ENCODE results near the gene SURF2. TPM values are rescaled to one million over a fixed set of nuclear protein-coding genes. Genes with fewer than 3 reads are reported as not detected.
"Not testable (repeated sequence)": the region's sequence is repeated elsewhere in the genome, so short reads cannot be mapped to it uniquely, and the experiment has no call there.

Gene SURF2
- total RNA-seq, 4 donors from 2014 or later = 8.4 to 25.5 (median 13.4) TPM

DNA sequence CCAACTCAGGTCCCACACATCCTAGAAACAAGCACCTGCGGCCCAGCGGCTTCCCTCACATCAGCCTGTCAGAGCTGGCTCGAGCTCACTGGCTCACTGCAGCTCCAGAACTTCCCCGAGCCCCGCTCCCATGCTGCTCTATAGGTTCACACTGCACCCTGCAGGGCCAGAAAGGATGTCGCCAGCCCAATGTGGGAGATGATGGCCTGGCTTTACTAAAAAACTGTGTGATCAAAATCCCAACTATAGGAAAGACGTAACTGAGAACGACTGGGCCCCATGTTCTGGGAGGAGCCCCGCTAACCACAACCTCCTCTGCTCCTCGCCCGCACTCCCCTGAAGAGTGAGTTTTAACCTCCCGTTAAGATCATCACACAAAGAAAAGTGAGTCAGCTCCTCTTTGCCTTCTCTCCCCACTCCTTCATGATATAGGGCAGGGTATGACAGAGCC, 14.9 kb downstream of the SURF2 start:
- ATAC-seq (ENCODE audit: low FRiP score) (no peak), DNase-seq (ENCODE audit: low spot score) (no peak)
- TF ChIP-seq, protein P1, sequence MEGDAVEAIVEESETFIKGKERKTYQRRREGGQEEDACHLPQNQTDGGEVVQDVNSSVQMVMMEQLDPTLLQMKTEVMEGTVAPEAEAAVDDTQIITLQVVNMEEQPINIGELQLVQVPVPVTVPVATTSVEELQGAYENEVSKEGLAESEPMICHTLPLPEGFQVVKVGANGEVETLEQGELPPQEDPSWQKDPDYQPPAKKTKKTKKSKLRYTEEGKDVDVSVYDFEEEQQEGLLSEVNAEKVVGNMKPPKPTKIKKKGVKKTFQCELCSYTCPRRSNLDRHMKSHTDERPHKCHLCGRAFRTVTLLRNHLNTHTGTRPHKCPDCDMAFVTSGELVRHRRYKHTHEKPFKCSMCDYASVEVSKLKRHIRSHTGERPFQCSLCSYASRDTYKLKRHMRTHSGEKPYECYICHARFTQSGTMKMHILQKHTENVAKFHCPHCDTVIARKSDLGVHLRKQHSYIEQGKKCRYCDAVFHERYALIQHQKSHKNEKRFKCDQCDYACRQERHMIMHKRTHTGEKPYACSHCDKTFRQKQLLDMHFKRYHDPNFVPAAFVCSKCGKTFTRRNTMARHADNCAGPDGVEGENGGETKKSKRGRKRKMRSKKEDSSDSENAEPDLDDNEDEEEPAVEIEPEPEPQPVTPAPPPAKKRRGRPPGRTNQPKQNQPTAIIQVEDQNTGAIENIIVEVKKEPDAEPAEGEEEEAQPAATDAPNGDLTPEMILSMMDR (IDR thresholded peaks at IDR 0.05) = no peak

DNA sequence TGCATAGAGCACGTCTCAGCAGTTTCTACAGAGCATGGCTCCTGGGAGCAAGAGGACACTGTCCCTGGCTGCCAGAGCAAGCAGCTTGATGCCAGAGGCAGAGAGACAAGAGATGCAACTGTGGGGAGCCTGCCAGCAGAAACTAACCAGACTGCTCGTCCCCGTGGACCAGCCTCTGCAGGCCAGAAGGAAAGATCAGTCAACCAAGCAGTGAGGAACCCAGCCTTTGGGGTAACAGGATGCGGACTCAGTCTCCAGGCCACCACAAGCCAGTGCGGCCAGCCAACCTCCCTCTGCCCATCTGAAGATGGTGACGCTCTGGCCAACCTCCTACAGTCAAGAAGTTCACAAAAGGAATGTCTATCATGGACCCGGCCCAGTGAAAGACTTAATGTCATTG, 15.8 kb downstream of the SURF2 start:
- TF ChIP-seq, protein P1 (IDR thresholded peaks at IDR 0.05) = no peak
- DNase-seq (ENCODE audit: low spot score) (no peak), ATAC-seq (ENCODE audit: low FRiP score) (no peak)

DNA sequence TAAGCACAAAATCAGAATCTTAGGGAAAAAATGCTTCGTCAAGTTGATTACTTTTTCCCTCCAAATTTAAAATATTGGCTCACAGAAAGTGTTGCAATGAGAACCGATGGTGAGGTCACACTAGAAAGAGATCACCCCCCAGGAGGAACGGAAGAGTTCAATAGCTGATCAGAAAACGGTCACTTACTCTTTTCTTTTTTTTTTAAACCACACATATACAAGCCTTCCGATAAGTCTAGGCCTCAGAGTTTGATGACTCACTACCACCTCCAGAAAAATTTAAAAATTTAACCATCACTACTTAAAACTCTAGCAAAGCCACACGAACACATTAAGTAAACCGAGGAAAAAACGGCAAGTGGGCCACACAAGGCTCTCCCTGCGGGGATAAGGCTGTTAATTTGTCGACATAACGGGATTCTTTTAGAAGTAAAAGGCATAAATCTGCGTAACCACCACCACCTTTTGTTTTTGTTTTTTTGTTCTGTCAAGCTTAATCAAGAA, 18.3 kb downstream of the SURF2 start:
- ATAC-seq (ENCODE audit: low FRiP score) (no peak), DNase-seq (ENCODE audit: low spot score) (no peak)
- TF ChIP-seq, protein P1 (IDR thresholded peaks at IDR 0.05) = no peak

DNA sequence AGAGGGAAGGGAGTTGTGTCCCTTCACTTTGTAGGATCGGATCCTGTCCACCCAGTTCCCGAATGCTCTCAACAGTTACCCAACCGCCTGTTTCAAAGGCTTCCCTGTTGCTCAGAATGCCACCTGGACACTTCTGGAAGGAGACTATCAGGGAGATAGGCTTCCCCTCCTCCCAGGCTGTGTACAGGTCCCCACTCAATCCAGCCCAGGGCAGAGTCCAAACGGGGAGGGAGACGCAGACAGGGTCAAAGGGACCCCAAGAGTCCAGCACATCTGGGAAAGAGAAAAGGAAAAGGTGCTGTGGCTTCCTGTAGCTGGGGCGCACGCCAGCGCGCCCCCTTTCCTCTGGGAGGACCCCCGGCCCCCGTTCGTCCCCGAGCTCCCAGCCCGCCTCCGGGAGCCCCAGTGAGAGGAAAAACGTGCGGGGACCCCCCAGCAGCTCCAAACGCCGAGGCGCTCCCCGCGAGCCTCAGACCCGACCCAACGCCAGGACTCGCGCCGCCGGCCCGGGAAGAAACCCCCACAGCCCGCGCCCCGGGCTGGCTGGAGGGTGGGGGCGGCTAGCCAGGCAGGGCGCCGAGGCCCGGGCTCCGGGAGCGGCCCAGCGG, 18.9 kb downstream of the SURF2 start:
- TF ChIP-seq, protein P1 (IDR thresholded peaks at IDR 0.05) = no peak
- ATAC-seq (ENCODE audit: low FRiP score) = no peak
- no peak for DNase-seq (ENCODE audit: low spot score)

DNA sequence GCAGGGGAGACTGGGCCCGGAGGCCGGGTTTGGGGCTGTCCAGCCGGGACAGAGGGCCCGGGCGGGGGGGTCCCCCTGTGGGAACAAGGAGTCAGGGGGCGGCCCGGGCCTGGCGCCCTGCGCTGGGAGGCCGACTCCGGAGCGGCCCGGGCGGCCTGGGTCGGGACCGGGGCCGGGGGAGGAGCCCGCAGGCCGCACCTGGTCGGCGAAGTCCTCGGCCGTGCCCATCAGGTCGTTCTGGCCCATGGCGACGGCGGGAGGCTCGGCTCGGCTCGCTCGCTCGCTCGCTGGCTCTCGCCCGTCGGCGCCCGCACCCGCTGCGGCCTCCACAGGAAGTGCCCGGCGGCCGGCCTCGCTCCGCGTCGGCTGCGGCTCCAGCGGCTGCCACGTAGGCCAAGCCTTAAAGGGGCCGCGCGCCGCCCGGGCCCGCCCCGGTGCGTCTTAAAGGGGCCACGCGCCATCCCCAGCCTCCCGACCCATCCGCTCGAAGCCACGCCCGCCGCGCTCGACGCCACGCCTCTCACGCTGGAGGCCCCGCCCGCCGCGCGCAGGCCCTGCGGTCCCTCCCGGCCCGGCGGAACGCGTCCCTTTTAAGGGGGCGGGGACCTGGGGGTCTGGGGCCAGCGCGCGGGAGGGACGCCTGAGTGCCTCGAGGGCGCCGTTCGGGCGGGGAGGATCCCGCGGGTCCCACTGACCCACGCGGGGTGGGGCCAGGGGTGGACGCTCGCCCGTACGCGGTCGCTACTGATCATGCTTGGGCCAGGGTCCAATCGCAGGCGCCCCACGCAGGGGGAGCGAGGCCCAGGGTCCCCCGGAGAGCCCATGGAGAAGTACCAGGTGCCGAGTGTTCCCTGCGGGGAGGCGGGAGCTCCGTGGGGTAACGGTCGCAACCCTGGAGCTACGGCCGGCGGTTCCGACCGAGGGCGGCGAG, 19.6 kb downstream of the SURF2 start, which contains the start of the genes STKLD1 and SURF4:
Gene STKLD1 (plus strand): TSS at position 643 of the 931 bp plus-strand sequence. CDS start 108 bp downstream, at position 751.
Gene SURF4 (minus strand): TSS at position 337 of the 931 bp plus-strand sequence. CDS start 91 bp downstream, at position 246.
- DNase-seq (ENCODE audit: low spot score) = peak; percentile 80
- TF ChIP-seq, protein P1 (IDR thresholded peaks at IDR 0.05) = peak in 1 of 3 donors; percentile 5
- ATAC-seq (ENCODE audit: low FRiP score) = peak; percentile 97

DNA sequence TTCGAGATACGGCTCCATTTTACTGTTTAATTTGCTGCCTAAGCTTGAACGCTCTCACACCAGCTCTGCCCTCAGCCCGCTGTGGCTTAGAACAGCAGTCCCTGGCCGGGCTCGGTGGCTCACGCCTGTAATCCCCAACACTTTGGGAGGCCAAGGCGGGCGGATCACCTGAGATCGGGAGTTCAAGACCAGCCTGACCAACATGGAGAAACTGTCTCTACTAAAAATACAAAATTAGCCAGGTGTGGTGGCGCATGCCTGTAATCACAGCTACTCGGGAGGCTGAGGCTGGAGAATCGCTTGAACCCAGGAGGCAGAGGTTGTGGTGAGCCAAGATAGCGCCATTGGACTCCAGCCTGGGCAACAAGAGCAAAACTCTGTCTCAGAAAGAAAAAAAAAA, 20.9 kb downstream of the SURF2 start:
- not testable (repeated sequence) for ATAC-seq (ENCODE audit: low FRiP score); DNase-seq (ENCODE audit: low spot score)

DNA sequence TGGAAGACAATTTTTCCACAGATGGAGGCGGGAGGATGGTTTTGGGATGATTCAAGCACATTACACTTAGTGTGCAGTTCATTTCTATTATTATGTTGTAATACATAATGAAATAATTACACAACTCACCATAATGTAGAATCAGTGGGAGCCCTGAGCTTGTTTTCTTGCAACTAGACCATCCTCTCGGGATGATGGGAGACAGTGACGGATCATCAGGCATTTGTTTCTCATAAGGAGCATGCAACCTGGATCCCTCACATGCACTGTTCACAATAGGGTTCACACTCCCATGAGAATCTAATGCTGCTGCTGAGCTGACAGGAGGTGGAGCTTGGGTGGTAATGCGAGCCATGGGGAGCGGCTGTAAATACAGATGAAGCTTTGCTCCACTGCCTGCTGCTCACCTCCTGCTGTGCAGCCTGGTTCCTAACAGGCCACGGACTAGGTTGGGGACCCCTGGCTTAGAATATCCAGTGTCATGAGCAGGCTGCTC, 21.4 kb downstream of the SURF2 start:
- no peak for ATAC-seq (ENCODE audit: low FRiP score)
- TF ChIP-seq, protein P1 (IDR thresholded peaks at IDR 0.05) = no peak
- DNase-seq (ENCODE audit: low spot score) = no peak
